GM04503 (cell line): ENCODE results near the gene PCDHA2.
"Not testable (repeated sequence)": the region's sequence is repeated elsewhere in the genome, so short reads cannot be mapped to it uniquely, and the experiment has no call there.

Experiments
- DNase-seq: peaks from one replicate; pipeline ENCODE4 v3.0.0-alpha.2; 2012; ENCODE audit warnings: low read depth

Gene PCDHA2

GRCh38 chr5:140821375-140822280, 27.0 kb downstream of the PCDHA2 start, which contains the start of gene PCDHA5:
Gene PCDHA5, plus strand, starts transcription at chr5:140821613.
- no peak for DNase-seq

DNA sequence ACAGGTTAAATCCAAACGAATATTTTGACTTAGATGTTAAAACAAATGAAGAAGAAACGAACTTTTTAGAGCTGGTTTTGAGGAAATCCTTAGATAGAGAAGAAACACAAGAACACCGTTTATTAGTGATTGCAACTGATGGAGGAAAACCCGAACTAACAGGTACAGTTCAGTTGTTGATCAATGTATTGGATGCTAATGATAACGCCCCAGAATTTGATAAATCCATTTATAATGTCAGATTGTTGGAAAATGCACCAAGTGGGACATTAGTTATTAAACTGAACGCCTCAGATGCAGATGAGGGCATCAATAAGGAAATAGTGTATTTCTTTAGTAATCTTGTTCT, 27.6 kb downstream of the PCDHA2 start:
- DNase-seq: no peak

GRCh38 chr5:140822969-140823368, 28.3 kb downstream of the PCDHA2 start:
- not testable (repeated sequence) for DNase-seq

DNA sequence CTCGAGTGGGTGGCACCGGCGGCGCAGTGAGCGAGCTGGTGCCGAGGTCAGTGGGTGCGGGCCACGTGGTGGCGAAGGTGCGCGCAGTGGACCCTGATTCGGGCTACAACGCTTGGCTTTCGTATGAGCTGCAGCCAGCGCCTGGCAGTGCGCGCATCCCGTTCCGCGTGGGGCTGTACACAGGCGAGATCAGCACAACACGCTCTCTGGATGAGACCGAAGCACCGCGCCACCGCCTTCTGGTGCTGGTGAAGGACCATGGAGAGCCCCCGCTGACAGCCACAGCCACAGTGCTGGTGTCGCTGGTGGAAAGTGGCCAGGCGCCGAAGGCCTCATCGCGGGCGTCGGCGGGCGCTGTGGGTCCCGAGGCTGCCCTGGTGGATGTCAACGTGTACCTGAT, 28.8 kb downstream of the PCDHA2 start:
- no peak for DNase-seq

- no peak for DNase-seq
These were observed 33.2 kb downstream of the PCDHA2 start, which contains the start of gene PCDHA6 for GRCh38 chr5:140827704-140828361. Gene PCDHA6, plus strand, starts transcription at chr5:140827960. Its CDS starts 132 bp downstream, at chr5:140828092.

DNA sequence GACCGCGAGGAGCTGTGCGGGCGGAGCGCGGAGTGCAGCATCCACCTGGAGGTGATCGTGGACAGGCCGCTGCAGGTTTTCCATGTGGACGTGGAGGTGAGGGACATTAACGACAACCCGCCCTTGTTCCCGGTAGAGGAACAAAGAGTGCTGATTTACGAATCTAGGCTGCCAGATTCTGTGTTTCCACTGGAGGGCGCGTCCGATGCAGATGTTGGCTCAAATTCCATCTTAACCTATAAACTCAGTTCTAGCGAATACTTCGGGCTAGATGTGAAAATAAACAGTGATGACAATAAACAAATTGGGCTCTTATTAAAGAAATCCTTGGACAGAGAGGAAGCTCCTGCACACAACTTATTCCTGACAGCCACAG, 33.7 kb downstream of the PCDHA2 start:
- no peak for DNase-seq

DNA sequence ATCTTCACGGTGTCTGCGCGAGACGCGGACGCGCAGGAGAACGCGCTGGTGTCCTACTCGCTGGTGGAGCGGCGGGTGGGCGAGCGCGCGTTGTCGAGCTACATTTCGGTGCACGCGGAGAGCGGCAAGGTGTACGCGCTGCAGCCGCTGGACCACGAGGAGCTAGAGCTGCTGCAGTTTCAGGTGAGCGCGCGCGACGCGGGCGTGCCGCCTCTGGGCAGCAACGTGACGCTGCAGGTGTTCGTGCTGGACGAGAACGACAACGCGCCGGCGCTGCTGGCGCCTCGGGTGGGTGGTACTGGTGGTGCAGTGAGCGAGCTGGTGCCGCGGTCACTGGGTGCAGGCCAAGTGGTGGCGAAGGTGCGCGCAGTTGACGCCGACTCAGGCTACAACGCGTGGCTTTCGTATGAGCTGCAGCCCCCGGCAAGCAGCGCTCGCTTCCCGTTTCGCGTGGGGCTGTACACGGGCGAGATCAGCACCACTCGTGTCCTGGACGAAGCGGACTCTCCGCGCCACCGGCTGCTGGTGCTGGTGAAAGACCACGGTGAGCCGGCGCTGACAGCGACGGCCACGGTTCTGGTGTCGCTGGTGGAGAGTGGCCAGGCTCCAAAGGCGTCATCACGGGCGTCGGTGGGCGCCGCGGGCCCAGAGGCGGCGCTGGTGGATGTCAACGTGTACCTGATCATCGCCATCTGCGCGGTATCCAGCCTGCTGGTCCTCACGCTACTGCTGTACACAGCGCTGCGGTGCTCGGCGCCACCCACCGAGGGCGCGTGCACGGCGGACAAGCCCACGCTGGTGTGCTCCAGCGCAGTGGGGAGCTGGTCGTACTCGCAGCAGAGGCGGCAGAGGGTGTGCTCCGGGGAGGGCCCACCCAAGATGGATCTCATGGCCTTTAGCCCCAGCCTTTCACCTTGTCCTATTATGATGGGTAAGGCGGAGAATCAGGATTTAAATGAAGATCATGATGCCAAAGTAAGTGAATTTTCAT, 35.2 kb downstream of the PCDHA2 start:
- DNase-seq: not testable (repeated sequence)

DNA sequence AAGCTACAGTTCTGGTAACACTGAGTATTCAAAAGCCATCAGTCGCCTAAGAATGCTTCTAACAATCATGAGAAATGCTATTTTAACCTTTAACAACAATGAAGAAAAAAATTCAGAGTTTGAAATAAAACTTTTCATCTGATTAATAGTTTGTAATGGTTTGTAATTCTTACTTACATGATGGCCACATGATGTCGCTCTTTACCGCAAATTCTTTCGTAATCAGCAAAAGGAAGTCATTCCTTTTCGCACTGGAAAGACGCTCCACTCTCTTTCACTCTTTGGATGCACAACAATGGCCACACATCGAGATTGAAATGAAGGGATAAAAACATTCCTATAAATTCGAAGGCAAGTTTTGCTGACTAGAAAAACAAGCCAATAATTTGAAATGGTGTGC, 39.3 kb downstream of the PCDHA2 start, which contains the start of gene PCDHA7:
Gene PCDHA7 (plus strand): TSS at position 277 of the 400 bp plus-strand sequence. CDS start 115 bp downstream, at position 392.
- no peak for DNase-seq

- not testable (repeated sequence) for DNase-seq
These were observed 39.9 kb downstream of the PCDHA2 start for GRCh38 chr5:140834439-140835008.

GRCh38 chr5:140835622-140836510, 41.2 kb downstream of the PCDHA2 start:
- DNase-seq: no peak

- DNase-seq: no peak
These were observed 46.6 kb downstream of the PCDHA2 start, which contains the start of gene PCDHA8 for GRCh38 chr5:140840978-140841962. Gene PCDHA8, plus strand, starts transcription at chr5:140841187. Its CDS starts 135 bp downstream, at chr5:140841322.

DNA sequence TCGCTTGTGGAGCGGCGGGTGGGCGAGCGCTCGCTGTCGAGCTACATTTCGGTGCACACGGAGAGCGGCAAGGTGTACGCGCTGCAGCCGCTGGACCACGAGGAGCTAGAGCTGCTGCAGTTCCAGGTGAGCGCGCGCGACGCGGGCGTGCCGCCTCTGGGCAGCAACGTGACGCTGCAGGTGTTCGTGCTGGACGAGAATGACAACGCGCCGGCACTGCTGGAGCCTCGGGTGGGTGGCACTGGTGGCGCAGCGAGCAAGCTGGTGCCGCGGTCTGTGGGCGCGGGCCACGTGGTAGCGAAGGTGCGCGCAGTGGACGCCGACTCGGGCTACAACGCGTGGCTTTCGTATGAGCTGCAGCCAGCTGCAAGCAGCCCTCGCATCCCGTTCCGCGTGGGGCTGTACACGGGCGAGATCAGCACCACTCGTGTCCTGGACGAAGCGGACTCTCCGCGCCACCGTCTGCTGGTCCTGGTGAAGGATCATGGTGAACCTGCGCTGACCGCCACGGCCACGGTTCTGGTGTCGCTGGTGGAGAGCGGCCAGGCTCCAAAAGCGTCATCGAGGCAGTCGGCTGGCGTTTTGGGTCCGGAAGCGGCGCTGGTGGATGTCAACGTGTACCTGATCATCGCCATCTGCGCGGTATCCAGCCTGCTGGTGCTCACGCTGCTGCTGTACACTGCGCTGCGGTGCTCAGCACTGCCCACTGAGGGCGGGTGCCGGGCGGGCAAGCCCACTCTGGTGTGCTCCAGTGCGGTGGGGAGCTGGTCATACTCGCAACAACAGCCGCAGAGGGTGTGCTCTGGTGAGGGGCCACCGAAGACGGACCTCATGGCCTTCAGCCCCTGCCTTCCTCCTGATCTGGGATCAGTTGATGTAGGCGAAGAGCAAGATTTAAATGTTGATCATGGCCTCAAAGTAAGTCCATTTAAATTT, 48.4 kb downstream of the PCDHA2 start:
- DNase-seq: no peak
